ENCODE measurements around the gene KCNK16. TPM values are rescaled to one million over a fixed set of nuclear protein-coding genes. Genes with fewer than 3 reads are reported as not detected.

The KCNK16 gene
- polyA plus RNA-seq, 4 donors: not detected

- no peak for DNase-seq (ENCODE audit: low read depth in 4 of 4, low spot score in 3 of 4)
These were observed 41.1 kb downstream of the KCNK16 start for GRCh38 chr6:39281312-39281980.

GRCh38 chr6:39280247-39280731 is 42.2 kb downstream of the KCNK16 start:
- no peak for DNase-seq (ENCODE audit: low read depth in 4 of 4, low spot score in 3 of 4)

GRCh38 chr6:39279539-39279938 is 43.0 kb downstream of the KCNK16 start:
- no peak for DNase-seq (ENCODE audit: low read depth in 4 of 4, low spot score in 3 of 4)

GRCh38 chr6:39276379-39276995 is 46.0 kb downstream of the KCNK16 start:
- no peak for DNase-seq (ENCODE audit: low read depth in 4 of 4, low spot score in 3 of 4)

- DNase-seq (ENCODE audit: low read depth in 4 of 4, low spot score in 3 of 4): no peak
These were observed 47.6 kb downstream of the KCNK16 start for GRCh38 chr6:39274903-39275302.

- DNase-seq (ENCODE audit: low read depth in 4 of 4, low spot score in 3 of 4): no peak
These were observed 48.0 kb downstream of the KCNK16 start for GRCh38 chr6:39274471-39274870.

- DNase-seq (ENCODE audit: low read depth in 4 of 4, low spot score in 3 of 4): no peak
These were observed 49.1 kb downstream of the KCNK16 start for GRCh38 chr6:39273406-39273821.

GRCh38 chr6:39269961-39270360 is 52.5 kb downstream of the KCNK16 start:
- no peak for DNase-seq (ENCODE audit: low read depth in 4 of 4, low spot score in 3 of 4)

- DNase-seq (ENCODE audit: low read depth in 4 of 4, low spot score in 3 of 4): no peak
These were observed 53.8 kb downstream of the KCNK16 start for GRCh38 chr6:39268721-39269120.

GRCh38 chr6:39268171-39268570 is 54.3 kb downstream of the KCNK16 start:
- no peak for DNase-seq (ENCODE audit: low read depth in 4 of 4, low spot score in 3 of 4)

- no peak for DNase-seq (ENCODE audit: low read depth in 4 of 4, low spot score in 3 of 4)
These were observed 55.6 kb downstream of the KCNK16 start for GRCh38 chr6:39266782-39267355.

- DNase-seq (ENCODE audit: low read depth in 4 of 4, low spot score in 3 of 4): no peak
These were observed 56.1 kb downstream of the KCNK16 start for GRCh38 chr6:39266375-39266774.

Other genes starting within 250 kb of the KCNK16 start
- gene SAYSD1, start 207.5 kb downstream of the KCNK16 start, polyA plus RNA-seq (ENCODE audit: insufficient read length in 4 of 4): 10 to 100 TPM; 20.4 to 25.3 (median 21.2) TPM
- 10 to 100 TPM; 10.5 to 14.9 (median 11.1) TPM for gene KCNK5, start 93.2 kb downstream of the KCNK16 start, polyA plus RNA-seq (ENCODE audit: insufficient read length in 4 of 4)
- gene KCNK17, start 8.3 kb downstream of the KCNK16 start, polyA plus RNA-seq (ENCODE audit: insufficient read length in 4 of 4): under 1 TPM in 3 of 4 donors, not detected in 1; 0.04 to 0.20 (median 0.17) TPM